GM18870 (cell line): ENCODE measurements around the gene ABCA4.

Experiments
- ATAC-seq: cut with Tn5 transposase; IDR thresholded peaks from one replicate; pipeline ENCODE4 v1.9.1; 2021; ENCODE audit warnings: moderate library complexity; ENCODE audit not compliant: unreplicated experiment

Gene ABCA4

DNA sequence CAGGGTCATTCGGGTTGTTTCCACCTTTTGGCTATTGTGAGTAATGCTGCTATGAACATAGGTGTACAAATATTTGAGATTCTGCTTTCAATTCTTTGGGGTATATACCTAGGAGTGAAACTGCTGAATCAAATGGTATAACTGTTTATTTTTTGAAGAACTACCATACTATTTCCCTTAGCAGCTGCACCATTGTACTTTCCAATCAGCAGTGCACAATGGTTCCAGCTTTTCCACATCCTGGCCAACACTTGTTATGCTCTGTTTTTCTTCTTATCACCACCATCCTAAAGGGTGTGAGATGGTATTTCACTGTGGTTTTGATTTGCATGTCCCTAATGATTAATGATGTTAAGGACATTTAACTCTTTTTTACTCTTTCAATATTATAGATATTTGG, 3.6 kb upstream of the ABCA4 start:
- ATAC-seq = no peak

DNA sequence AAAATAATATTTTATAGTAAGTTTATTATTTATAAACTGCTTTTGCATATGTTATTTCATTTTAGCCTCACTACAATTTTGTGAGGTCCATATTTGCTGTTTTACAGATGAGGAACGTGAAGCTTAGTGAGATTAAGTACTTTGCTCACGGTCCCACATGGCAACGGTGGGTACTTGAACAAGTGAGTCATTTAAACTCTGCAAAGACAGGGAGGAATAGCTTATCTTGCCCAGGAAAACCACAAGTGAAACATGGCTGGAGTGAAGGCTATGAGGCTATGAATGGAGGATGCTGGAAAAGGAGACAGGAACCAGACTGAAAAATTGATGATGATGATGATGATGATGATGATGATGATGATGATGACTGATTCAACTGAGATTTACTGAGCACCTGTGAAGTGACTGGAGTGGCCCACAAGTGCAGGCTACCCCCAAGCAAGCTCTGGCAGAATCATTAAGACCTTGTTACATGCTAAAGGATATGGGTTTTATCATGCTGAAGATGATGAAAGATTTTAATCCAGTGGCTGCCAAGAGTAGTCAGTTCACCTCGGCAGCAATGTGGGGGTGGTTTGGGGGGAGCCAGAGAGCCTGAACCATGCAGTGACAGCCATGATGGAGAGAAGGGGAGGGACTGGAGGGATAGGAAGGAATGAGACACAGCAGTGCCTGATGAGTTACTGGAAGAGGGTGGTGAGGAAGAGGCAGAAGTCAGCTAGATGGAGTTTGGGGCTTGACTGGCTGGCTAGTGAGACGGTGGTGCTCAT, 1.4 kb upstream of the ABCA4 start:
- no peak for ATAC-seq

DNA sequence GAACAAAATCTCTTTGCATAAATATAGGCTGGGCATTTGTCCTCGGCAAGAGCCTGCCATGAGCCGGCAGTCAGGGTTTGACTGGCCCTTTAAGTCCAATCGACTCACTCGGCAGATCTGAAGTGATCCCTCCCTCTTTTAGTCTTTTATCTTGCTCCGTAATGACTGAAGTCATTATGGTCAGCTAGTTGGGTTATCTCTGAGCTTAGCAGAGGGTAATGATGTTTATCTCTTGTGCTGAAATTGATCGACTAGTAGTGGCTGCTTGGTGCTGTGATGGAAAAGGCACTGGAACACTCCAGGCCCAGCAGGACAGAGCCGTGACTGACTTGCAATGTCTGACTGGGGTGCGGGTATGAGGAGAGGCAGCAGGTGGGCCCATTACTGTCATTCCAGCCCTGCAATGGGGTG, 468 bp upstream of the ABCA4 start:
- ATAC-seq = no peak

DNA sequence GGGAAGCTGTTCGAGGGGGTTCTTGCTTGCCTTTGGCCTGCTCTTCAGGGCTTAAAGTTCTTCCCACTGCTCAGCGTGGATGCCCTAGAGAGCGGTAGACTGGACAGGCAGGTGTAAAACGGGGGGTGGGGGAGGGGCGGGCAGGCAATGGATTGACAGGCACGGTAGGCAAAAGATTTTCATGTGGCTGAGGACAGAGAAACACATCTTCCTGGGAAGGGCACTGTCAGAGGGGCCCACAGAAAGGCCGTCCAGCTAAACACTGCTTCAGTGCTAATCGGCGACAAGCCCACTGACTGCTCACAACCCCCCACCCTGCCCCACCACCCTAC, 412 bp downstream of the ABCA4 start:
- ATAC-seq = no peak

DNA sequence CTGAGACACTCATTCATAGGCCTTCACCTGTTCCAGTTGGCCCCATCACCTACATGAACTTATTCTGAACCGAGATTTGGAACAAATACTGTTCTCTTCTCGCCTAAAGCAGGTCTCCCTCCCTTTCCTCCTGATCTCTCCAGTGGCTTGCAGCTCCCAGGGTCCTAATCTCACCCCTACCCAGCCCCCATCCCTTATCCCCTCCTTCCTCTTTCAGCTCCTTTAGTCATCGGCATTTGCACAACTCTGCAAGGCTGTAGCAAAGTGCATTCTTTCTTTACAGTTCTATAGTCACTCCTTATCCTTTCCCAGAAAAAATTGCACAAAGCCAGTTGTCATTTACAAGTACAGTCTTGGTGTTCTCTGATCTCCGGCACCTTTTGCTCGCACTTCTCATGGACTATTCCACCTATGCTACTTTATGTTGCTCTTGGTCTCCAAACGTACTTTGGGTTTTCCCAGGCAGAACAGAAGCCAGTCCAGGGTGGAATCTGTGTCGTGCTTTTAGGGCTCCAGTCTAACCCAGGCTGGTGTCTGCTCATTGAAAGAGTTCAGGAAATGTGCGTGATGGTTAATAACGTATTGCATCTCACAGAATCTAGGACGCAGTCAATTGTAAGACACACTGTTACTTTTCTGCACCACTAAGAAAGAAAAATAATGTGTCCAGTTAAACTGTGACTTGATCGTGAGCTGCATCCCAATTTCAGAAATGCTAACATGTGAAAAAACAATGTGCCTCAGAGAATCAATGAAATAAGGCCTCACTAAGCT, 965 bp downstream of the ABCA4 start:
- ATAC-seq = no peak

DNA sequence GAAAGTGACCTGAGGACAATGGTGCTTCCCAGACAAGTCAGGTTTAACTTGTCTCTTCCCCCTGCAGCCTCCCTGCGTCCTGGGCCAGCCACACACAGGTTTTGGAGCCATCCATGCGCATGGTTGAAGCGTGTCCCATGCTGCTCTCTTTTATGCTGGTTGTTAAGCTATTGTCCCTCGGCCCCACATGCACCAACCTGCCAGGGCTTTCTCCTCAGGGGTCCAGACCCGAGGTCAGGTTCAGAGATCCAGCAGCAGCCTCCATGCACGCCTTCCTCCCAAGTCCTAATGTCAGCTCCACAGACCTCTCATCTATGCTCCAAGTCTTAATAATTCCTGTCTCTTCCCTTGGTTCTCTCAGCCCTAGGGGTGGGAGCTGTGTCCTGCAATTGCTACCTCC, 1.6 kb downstream of the ABCA4 start:
- ATAC-seq = no peak

DNA sequence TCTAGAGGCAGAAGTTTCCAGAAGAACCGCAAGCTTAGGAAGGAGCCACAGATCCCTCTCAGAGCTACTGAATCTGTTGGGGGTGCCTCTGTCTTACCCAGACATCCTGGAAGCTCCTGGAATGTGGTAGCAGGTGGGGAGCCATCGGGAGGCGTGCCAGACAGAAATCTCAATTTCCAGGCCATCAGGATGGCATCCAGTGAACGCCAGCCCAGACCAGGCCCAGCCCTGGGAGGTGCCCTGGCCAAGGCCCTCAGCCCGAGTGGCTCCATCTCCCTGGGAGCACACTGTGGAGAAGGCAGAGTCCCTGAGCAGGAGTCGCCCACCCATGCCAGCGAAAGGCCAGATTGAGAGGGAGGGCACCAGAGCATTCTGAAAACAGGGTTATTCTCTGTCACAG, 2.5 kb downstream of the ABCA4 start:
- no peak for ATAC-seq

DNA sequence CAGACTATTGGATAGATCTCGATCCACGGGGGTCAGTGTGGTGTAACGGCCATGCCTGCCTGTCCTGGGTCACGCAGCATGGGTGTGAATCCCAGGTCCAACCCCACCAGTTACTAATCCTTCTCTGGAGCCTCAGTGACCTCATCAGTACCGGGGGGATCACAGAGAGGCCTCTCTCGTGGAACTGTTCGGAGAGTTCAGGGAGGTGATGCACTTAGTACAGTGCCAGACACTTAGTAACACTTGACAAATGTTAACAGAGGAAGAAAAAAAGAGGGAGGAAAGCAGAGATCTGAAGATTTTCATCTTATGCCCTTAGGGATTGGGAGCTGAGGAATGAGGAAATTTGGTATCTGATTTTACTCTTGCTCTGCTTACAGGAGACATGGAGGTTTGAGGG, 2.9 kb downstream of the ABCA4 start:
- no peak for ATAC-seq

DNA sequence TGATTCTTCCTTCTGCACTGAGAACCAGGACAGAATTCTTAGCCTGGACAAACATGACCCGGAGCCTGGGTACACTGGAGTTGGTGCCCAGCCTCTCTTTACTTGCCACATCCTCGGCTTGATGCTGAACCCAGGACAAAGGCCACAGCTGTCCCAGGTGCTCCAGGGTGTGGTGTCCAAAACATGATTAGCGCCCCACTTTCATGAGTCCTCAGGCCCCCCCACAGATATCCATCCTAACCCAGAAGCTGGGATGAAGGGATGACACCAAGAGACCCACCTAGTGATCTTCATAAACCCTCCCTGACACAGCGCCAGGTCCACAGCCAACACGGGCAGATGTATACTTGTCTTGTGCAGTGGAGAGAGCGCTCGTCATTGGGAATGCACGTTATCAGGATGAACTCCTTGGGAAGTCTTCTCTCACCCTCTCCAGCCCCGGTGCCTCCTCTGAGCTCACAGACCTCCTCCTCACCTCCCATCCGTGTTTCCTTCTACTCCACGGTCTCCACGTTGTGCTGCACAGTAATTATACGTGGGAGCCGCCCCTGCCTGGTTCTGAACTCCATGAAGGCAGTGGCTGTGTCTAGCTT, 3.6 kb downstream of the ABCA4 start:
- ATAC-seq = no peak

DNA sequence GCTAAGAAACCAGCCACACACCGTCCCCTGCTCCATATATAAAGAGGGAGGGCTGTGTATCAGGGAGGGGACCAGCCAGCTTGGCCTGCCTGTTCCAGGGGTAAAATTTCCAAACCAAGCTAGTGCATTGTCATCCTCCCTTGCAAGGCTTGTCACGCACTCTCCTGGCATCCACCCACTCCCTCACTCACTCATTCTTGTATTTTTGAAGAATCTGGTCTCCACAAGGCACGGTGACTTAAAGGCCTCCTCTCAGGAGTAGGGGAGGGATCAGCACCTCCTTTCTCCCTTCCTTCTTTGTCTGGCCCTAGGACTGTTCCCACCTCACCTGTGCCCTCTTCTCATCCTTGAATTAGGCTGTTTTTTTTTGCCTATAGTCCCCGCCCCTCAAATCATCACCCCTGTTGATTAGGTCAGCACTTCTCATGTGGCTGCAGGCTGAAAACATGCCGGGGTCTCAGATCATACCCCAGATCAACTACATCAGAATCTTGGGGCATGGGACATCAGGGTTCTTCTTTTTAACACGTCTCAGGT, 5.0 kb downstream of the ABCA4 start:
- no peak for ATAC-seq

DNA sequence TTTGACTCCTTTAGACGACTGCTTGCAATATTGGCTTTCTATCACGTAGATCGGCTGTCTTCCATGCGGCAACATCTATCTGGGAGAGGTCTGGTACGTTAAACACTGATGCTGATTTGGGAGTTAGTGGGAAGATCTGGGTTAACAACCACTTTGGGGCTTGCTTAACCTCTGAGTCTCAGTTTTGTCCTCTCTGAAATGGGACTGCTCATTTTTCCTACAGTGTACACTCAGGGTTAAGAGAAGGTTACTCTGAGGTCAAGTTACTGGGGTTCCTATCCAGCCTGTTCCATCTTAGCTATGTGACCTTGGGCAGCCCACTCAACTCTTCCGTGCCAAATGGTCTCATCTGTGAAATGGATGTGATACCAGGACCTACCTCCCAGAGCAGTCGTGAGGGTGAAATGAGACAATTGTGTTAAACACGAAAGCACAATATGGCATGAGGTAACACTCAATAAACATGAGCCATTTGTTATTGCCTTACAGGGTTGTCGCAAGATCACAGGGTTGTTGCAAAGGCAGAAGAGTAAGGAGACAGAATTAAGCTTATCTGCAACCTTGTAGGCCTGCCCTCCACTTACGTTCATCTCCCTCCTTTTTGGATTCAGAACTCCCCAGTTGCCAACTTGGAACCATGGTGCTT, 5.6 kb downstream of the ABCA4 start:
- no peak for ATAC-seq

DNA sequence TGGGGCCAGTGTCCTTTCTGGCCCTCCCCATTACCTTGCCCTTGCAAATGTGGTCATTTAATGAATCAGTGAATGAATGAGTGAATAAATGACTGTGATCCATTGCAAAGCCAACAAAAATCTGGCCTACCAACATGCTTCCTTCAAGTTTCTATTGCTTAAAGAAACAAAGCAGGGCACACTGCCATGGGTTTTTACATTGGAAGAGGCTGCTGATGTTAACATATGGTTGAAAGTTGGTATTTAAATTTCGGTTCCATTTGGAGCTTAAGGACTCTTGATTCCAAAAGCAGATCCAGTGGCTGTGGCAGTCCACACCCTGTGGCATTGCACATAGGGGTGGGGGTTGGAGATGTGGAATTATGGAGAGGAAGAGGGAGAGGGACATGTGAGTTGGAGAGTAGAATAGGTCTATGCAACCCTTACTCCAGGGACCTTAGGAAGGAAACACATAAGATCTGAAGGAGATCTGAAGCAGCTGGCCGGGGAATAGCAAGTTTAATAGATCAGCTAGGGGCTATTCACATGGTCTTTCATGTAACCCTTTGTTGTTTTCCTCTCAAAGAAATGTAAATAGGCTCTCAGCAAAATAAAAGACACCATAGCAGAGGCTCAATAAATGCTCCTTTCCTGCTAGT, 7.2 kb downstream of the ABCA4 start:
- no peak for ATAC-seq

DNA sequence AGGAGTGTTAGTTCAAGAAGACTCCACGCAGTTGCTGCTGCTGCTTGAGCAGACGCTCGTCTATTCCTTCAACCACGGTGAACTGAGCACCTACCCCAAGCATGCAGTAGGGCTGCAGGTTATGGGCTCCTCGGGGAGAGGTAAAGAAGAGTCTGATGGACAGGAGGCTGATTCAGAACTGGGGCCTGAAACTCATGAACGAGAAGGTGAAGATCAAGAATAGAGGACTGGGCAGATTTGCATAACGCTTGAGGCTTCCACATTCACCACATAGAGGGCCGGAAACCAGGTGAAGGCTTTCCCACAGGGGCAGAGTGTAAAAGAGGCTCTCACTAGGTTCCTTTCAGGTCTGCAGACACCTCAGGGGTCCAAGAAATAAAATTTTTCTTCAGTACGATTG, 9.1 kb downstream of the ABCA4 start:
- peak; percentile 72 for ATAC-seq

DNA sequence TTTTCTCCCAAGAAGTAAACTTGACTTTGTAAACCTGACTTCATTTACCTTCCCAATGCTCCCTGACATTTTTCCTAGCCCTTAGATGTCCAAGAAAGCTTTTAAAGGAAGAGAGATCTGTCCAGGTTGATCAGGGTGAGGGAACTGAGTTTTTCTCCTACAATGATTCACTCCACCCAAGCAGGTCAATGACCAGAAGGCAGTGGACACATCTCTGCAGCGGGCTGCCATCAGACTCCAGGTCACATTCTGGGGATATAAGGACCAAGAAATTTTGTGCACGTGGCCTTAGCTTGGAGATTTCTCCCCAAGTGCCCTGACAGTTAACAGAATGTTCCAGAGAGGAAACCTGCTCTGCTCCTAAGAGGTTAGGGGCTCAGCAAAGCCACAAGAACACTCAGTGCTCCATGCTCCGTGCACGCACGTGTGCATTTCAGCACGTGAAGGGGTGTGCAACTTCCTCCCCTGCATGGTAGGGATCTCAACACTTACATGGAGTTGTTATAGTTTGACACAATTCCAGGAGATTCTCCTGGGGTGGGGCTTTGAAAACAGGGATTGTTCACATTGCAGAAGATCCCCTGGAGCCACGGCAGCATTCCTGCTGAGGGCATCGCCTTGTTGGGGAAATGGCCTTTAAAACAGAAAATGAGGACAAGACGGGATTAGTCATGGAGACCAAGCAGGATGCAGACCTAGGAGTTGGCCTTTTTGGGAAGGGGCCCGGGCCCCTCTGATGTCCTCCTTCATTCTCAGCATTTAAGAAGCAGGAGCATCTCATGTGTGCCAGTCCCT, 9.8 kb downstream of the ABCA4 start:
- no peak for ATAC-seq

DNA sequence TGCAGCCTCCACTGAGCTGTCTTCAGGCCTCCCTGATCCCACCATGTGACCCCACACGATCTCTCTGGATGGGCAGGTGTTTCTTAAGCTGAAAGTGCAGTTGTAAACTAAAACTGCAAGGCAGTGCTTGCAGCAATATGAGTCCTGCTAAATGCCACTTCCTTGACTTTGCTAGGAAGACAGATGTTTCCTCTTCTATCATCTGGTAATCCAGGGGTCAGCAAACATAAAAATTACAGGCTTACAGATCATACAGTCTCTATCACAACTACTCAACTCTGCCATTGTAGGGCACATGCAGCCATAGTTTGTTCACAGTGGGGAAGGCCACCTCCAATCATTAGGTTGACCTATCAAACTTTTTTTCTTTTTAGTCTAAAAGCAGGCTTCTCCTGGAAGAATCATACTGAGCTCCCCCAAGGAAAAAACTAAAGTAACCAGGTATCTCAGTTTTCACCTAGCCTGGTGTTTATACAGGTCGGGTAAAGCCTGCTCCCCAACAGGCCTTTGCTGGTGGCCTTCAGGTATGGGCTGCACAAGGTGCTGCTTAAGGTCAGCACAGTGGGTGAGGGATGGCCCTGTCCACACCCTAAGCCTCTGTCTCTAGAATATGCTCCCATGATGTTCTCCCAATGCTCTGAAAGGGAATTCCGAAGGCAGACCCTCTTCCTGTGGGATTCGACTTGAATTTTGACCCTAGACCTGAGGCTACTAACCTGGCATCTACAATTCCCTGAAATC, 10.8 kb downstream of the ABCA4 start:
- no peak for ATAC-seq

DNA sequence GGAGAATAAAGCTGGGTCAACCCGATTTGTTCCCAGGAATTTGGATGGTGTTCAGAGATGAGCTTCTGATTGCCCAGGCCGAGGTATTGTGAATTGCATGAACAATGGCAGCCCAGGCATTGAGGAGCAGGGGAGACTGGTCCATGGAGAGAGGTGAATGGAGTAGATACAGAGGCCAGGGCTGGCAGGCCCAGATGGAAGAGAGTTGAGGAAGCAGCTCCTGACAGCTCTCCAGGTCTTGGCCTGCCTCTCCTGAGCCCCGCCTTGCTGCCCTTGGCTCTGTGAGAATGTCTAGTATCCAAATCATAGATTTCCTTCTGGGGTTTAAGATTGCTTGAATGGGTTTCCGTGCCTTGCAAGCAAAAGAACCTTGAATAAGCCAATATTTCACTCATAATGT, 11.5 kb downstream of the ABCA4 start:
- no peak for ATAC-seq

DNA sequence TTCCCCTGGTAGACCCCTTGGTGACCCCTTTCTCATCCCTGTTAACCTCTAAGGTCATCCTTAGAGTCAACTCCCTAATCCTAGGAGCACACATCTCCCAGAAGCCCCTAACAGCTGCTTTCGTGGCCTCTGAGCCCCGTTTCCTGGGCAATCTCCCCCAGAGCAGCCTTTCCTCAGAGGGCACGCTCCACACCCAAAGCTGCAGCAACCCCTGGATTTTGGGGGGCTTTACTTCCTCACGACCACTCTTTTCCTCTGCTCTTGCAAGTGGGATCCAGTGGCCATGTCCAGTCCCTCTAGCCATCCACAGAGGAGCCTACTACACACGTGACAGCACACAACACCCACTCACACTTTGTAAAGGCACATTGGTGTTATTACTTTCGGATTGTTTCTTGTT, 13.8 kb downstream of the ABCA4 start:
- ATAC-seq = no peak

DNA sequence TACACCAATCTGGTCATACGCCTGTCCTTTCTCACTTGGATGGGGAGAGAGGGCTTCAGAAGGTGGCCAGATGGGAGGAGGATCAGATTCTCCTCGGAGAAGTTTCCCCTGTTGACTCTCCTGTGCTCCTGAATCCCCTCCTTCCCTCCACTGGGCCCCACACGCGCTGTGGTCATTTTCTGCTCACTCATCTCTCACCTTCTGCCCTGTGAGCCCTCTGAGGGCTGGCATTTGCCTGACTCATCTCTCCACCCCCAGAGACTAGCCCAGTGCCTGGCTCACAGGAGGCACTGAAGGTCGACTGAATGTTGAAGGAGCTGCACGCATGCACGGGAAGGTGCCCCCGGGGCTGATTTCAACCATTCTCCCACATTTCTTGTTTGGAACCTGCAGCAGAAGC, 14.2 kb downstream of the ABCA4 start:
- no peak for ATAC-seq

DNA sequence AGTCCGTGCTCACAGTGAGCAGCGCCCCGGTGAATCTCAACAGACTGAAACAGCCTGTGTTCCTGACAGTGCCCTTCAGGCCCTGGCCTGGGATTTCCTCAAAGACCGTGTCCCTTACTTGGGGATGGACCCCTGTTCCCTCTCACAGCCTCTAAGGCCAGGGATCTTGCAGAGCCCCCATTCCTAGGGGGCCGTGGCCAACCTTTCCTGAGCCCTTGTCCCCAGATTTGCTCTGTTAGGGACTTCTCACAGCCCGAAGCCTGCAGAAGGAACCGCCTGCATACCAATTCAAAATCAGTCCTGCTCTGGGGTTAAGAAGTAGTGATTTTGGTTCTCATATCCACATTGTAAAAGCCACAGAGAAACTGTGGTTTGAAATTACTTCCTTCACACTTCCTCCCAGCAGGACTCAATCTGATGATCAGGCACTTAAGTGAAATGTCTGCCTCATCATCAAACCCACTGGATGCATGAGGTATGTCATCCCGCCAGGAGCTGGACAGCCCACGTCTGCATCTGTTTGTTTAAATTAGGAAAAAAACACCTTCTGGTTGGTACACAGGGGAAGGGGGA, 14.9 kb downstream of the ABCA4 start:
- ATAC-seq = no peak
